Measurements from ENCODE around the gene NOTCH4.

- TF ChIP-seq CTCF (IDR thresholded peaks at IDR 0.05) (no peak), ZFX (IDR thresholded peaks at IDR 0.05; ENCODE audit: borderline replicate concordance) (no peak)
Observed at GRCh38 chr6:32203426-32204267, 20.2 kb downstream of the NOTCH4 start.

Data from 22Rv1 (cell line).